Erythroblast (primary cell): ENCODE data around the gene KATNB1.

ENCODE experiments used
- GATA1 ChIP-seq: IDR thresholded peaks from 2 replicates; pipeline ENCODE4 v1.6.1; 2011; ENCODE audit warnings: low read depth, mild to moderate bottlenecking, control low read depth, low read length, moderate library complexity
- POLR2A ChIP-seq: IDR thresholded peaks from 2 replicates; pipeline ENCODE4 v1.6.1; 2011; ENCODE audit warnings: mild to moderate bottlenecking, low read length

DNA sequence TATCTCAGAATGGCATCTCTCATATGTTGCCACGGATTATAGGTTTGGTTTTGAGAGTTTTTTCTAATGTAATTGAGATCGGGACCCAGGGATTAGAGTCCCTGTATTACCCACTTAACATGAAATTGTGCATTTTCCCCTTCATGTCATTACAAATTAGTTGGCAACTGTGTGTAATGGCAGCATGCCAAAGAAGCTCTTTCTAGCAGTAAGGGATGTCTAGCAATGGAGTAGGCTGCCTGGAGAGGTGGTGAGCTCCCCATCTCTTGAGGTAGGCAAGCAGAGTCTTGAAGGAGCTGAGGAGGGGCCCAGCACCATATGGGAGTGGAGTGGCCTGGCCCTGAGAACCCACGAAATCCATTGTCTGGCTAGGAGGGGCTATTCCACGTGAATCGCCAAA, 10.0 kb upstream of the KATNB1 start:
- TF ChIP-seq POLR2A (no peak), GATA1 (no peak)
